WTC11 (cell line): ENCODE data around the gene KHDC1L. TPM values are rescaled to one million over a fixed set of nuclear protein-coding genes. Genes with fewer than 3 reads are reported as not detected.

Experiments
- ATAC-seq: fragments of 200-7000 bp; cut with Tn5 transposase; 2 replicates; pipeline ENCODE4 v1.10.0; 2021; ENCODE audit warnings: mild to moderate bottlenecking, moderate library complexity
- CTCF ChIA-PET: fragments of 300-600 bp; sonication (Branson Sonifier 250); formaldehyde crosslinking; loops from one replicate; lab custom pipeline; 2021; ENCODE audit warnings: antibody characterized with exemption; lab: Charles Lee
- POLR2A ChIA-PET: fragments of 350-600 bp; sonication (Branson Sonifier 250); formaldehyde crosslinking; loops from one replicate; lab custom pipeline; 2021; ENCODE audit warnings: antibody characterized with exemption; lab: Charles Lee
- DNase-seq: peaks from one replicate; pipeline ENCODE4 v3.0.0; 2021; ENCODE audit warnings: low spot score
- H3K27ac Mint-ChIP-seq: 2 replicates; pipeline ENCODE4 v1.8.0; 2021; ENCODE audit warnings: mixed read lengths
- H3K27me3 Mint-ChIP-seq: 2 replicates; pipeline ENCODE4 v1.8.0; 2021; ENCODE audit warnings: low read depth, mild to moderate bottlenecking, moderate library complexity, mixed read lengths
- H3K36me3 Mint-ChIP-seq: 2 replicates; pipeline ENCODE4 v1.8.0; 2021; ENCODE audit warnings: mixed read lengths
- H3K4me1 Mint-ChIP-seq: 2 replicates; pipeline ENCODE4 v1.8.0; 2022; ENCODE audit warnings: mixed read lengths
- H3K4me3 Mint-ChIP-seq: 2 replicates; pipeline ENCODE4 v1.8.0; 2021; ENCODE audit warnings: mild to moderate bottlenecking, moderate library complexity, mixed read lengths
- H3K9me3 Mint-ChIP-seq: 2 replicates; pipeline ENCODE4 v1.8.0; 2021; ENCODE audit warnings: mixed read lengths
- AFF4 ChIP-seq: sonication (generic); formaldehyde crosslinking; IDR thresholded peaks from 2 replicates; pipeline ENCODE4 v1.8.1; 2023; ENCODE audit warnings: mild to moderate bottlenecking, missing genetic modification reagents, borderline replicate concordance
- AR ChIP-seq: fragments of 250-450 bp; sonication (Bioruptor Pico); IDR thresholded peaks from 2 replicates; pipeline ENCODE4 v1.9.0; 2021; ENCODE audit warnings: mild to moderate bottlenecking
- CREM ChIP-seq: sonication (generic); formaldehyde crosslinking; IDR thresholded peaks from 2 replicates; pipeline ENCODE4 v1.8.1; 2022; ENCODE audit warnings: mild to moderate bottlenecking, missing genetic modification reagents, moderate library complexity
- E2F4 ChIP-seq: sonication (generic); formaldehyde crosslinking; IDR thresholded peaks from 2 replicates; pipeline ENCODE4 v1.8.1; 2022; ENCODE audit warnings: low read depth, mild to moderate bottlenecking, moderate library complexity, missing genetic modification reagents, borderline replicate concordance
- ELF4 ChIP-seq: sonication (generic); formaldehyde crosslinking; IDR thresholded peaks from 2 replicates; pipeline ENCODE4 v1.8.1; 2022; ENCODE audit warnings: low read depth, mild to moderate bottlenecking, moderate library complexity, missing genetic modification reagents
- FOXP1 ChIP-seq: sonication (generic); formaldehyde crosslinking; IDR thresholded peaks from 2 replicates; pipeline ENCODE4 v1.8.0; 2022; ENCODE audit warnings: missing genetic modification reagents, mild to moderate bottlenecking, moderate library complexity, borderline replicate concordance
- KAT7 ChIP-seq: sonication (generic); formaldehyde crosslinking; IDR thresholded peaks from 2 replicates; pipeline ENCODE4 v1.8.1; 2023; ENCODE audit warnings: missing genetic modification reagents, mild to moderate bottlenecking, borderline replicate concordance
- MAX ChIP-seq: sonication (generic); formaldehyde crosslinking; IDR thresholded peaks from 2 replicates; pipeline ENCODE4 v1.8.0; 2022; ENCODE audit warnings: mild to moderate bottlenecking, missing genetic modification reagents
- NFE2L1 ChIP-seq: sonication (generic); formaldehyde crosslinking; IDR thresholded peaks from 2 replicates; pipeline ENCODE4 v1.8.1; 2023; ENCODE audit warnings: missing genetic modification reagents
- NR2C2 ChIP-seq: sonication (generic); formaldehyde crosslinking; IDR thresholded peaks from 2 replicates; pipeline ENCODE4 v1.8.0; 2022; ENCODE audit warnings: mild to moderate bottlenecking, missing genetic modification reagents
- RORB ChIP-seq: fragments of 250-450 bp; sonication (Bioruptor Pico); IDR thresholded peaks from 2 replicates; pipeline ENCODE4 v1.9.0; 2021; ENCODE audit warnings: mild to moderate bottlenecking
- TCF7 ChIP-seq: sonication (generic); formaldehyde crosslinking; IDR thresholded peaks from 2 replicates; pipeline ENCODE4 v1.8.0; 2022; ENCODE audit warnings: mild to moderate bottlenecking, low read depth, missing genetic modification reagents, moderate library complexity
- ZNF121 ChIP-seq: sonication (generic); formaldehyde crosslinking; IDR thresholded peaks from 2 replicates; pipeline ENCODE4 v1.8.0; 2023; ENCODE audit warnings: missing genetic modification reagents
- ZNF219 ChIP-seq: sonication (generic); formaldehyde crosslinking; IDR thresholded peaks from 2 replicates; pipeline ENCODE4 v1.8.0; 2023; ENCODE audit warnings: missing genetic modification reagents, mild to moderate bottlenecking, borderline replicate concordance
- ZNF671 ChIP-seq: fragments of 250-450 bp; sonication (Bioruptor Pico); IDR thresholded peaks from 2 replicates; pipeline ENCODE4 v1.8.0; 2021; ENCODE audit warnings: mild to moderate bottlenecking
- total RNA-seq: library from RNA; stranded (reverse); gene quantifications from 3 replicates; pipeline ENCODE4 v1.2.3, GENCODE V29; 2021

KHDC1L gene
- total RNA-seq, 1 experiment from 2014 or later: 0.28 TPM

- TF ChIP-seq AFF4: no peak
- TF ChIP-seq ZNF671 (CRISPR knock-in tag): no peak
- TF ChIP-seq AR (CRISPR knock-in tag): no peak
- TF ChIP-seq ELF4: no peak
Measured at GRCh38 chr6:73250016-73250415, 24.7 kb upstream of the KHDC1L start (continued).

- no peak for ATAC-seq
- TF ChIP-seq NFE2L1 (CRISPR knock-in tag) (no peak), CREM (CRISPR knock-in tag) (no peak), AFF4 (no peak)
- no peaks in the 10 kb centered on the region for H3K36me3 Mint-ChIP-seq
Measured at GRCh38 chr6:73248192-73248903, 23.1 kb upstream of the KHDC1L start.

GRCh38 chr6:73242001-73242400 is 16.7 kb upstream of the KHDC1L start:
- ChIA-PET POLR2A (no interaction called here), CTCF (no interaction called here)
- H3K36me3 Mint-ChIP-seq: no peaks in the 10 kb centered on the region
- no peak for ATAC-seq
- no peaks in the 10 kb centered on the region for H3K27me3 Mint-ChIP-seq
- H3K27ac Mint-ChIP-seq: no peak overlapping the region
- H3K4me1 Mint-ChIP-seq: no peaks in the 10 kb centered on the region
- H3K9me3 Mint-ChIP-seq: no peaks in the 10 kb centered on the region; the same call in 1 of the 2 replicates
- no peak for DNase-seq
- H3K4me3 Mint-ChIP-seq: no peak overlapping the region
- TF ChIP-seq TCF7 (CRISPR knock-in tag): no peak
- TF ChIP-seq NR2C2 (CRISPR knock-in tag): no peak
- TF ChIP-seq MAX (CRISPR knock-in tag): no peak
- no peak for TF ChIP-seq E2F4 (CRISPR knock-in tag)
- TF ChIP-seq ZNF121 (CRISPR knock-in tag): no peak
- TF ChIP-seq RORB (CRISPR knock-in tag): no peak
- TF ChIP-seq FOXP1 (CRISPR knock-in tag): no peak
- TF ChIP-seq AFF4: no peak
- no peak for TF ChIP-seq ZNF219 (CRISPR knock-in tag)
- no peak for TF ChIP-seq KAT7 (CRISPR knock-in tag)

More at GRCh38 chr6:73248192-73248903, 23.1 kb upstream of the KHDC1L start:
- Mint-ChIP-seq H3K9me3 (no peaks in the 10 kb centered on the region; the same call in 1 of the 2 replicates), H3K4me3 (no peak overlapping the region), H3K4me1 (peaks cover 9% of the 10 kb centered on the region), H3K27ac (0 out of 2 replicates have a peak overlapping the region, but pooled peaks have one; percentile 57), H3K27me3 (no peaks in the 10 kb centered on the region)
- ChIA-PET CTCF (interaction anchor here (0.7 to 1.2 kb wide), 3 partner anchors 28 to 140 kb away, joined by 3 to 6 read pairs (median 5); no protein-coding TSS in a partner anchor), POLR2A (interaction anchor here (0.7 kb wide), 1 partner anchor 31 kb away, joined by 6 read pairs; no protein-coding TSS in a partner anchor)
- no peak for DNase-seq
